HCT116 (cell line): ENCODE results near the gene MED13L. TPM values are rescaled to one million over a fixed set of nuclear protein-coding genes. Genes with fewer than 3 reads are reported as not detected.

Experiments used
- ATAC-seq: fragments of 200-7000 bp; cut with Tn5 transposase; 2 replicates; pipeline ENCODE4 v1.9.1; 2020; ENCODE audit warnings: mild to moderate bottlenecking, moderate library complexity
- BruUV-seq: library from RNA; stranded (reverse); fragments of 400-500 nt; replicated peaks from 2 replicates; lab custom pipeline; 2021; lab: Mats Ljungman, UMichigan
- CTCF ChIA-PET: fragments of 300-600 bp; sonication (Branson Sonifier 250); formaldehyde crosslinking; loops from one replicate; lab custom pipeline; 2021; ENCODE audit warnings: antibody characterized with exemption; lab: Charles Lee
- POLR2A ChIA-PET: fragments of 300-600, 350-600 bp; sonication (Branson Sonifier 250); formaldehyde crosslinking; loops from one replicate; lab custom pipeline; 2021; ENCODE audit warnings: antibody characterized with exemption; lab: Charles Lee
- RAD21 ChIA-PET, 2 experiments: fragments of 300-600 bp; sonication (Branson Sonifier 250); formaldehyde crosslinking; loops; one replicate each; lab custom pipeline; 2023; ENCODE audit warnings: low total read pairs in 2 of 2; ENCODE audit not compliant: uncharacterized antibody in 2 of 2, unreplicated experiment in 2 of 2, low non-redundant PET in 1 of 2; lab: Charles Lee
- DNase-seq: peaks from one replicate; pipeline ENCODE4 v3.0.0-alpha.2; 2010; ENCODE audit warnings: low read depth, low spot score
- H2AFZ ChIP-seq: fragments of 200-600 bp; shearing (Covaris generic), sonication (generic); 2 replicates; pipeline ENCODE4 v1.6.1; 2017; ENCODE audit warnings: low read depth, mixed run types, mixed read lengths, antibody characterized with exemption, low read length; ENCODE audit not compliant: poor library complexity, severe bottlenecking
- H3K27ac ChIP-seq: 2 replicates; pipeline ENCODE4 v1.5.1; 2012; ENCODE audit warnings: low read depth, low read length
- H3K27me3 ChIP-seq: fragments of 200-600 bp; sonication (generic); 2 replicates; pipeline ENCODE4 v1.6.1; 2016; ENCODE audit warnings: mixed run types, low read length, mixed read lengths; ENCODE audit not compliant: insufficient read depth
- H3K36me3 ChIP-seq, 2 experiments: fragments of 200-500 bp in 1 of 2; fragments of 200-600 bp in 1 of 2; sonication (Bioruptor generic) in 1 of 2; sonication (generic) in 1 of 2; 2 replicates each; pipeline versions ENCODE4 v1.5.1 to v1.6.1; 2014 to 2016; ENCODE audit warnings: low read length in 2 of 2, inconsistent platforms in 1 of 2, mixed read lengths in 1 of 2, mixed run types in 1 of 2; ENCODE audit not compliant: insufficient read depth in 2 of 2, control insufficient read depth in 1 of 2
- H3K4me1 ChIP-seq, 2 experiments: fragments of 200-600 bp in 1 of 2; sonication (generic) in 1 of 2; 2 replicates each; pipeline versions ENCODE4 v1.5.1 to v1.6.1; 2012 to 2017; ENCODE audit warnings: low read length in 2 of 2, inconsistent platforms in 1 of 2, mild to moderate bottlenecking in 1 of 2, mixed read lengths in 1 of 2, mixed run types in 1 of 2, moderate library complexity in 1 of 2; ENCODE audit not compliant: insufficient read depth in 2 of 2, control insufficient read depth in 1 of 2
- H3K4me2 ChIP-seq: fragments of 200-600 bp; sonication (generic); 2 replicates; pipeline ENCODE4 v1.6.1; 2017; ENCODE audit warnings: mixed run types, low read length, mixed read lengths
- H3K4me3 ChIP-seq, 2 experiments: fragments of 200-600 bp in 1 of 2; sonication (generic) in 1 of 2; replicated peaks in 1 of 2; 2 replicates each; pipeline ENCODE4 v1.5.1; 2011 to 2016; ENCODE audit warnings: low read length in 2 of 2, control low read depth in 1 of 2, low read depth in 1 of 2, mild to moderate bottlenecking in 1 of 2, mixed read lengths in 1 of 2, mixed run types in 1 of 2
- H3K79me2 ChIP-seq: fragments of 200-600 bp; sonication (generic); 2 replicates; pipeline ENCODE4 v1.6.1; 2017; ENCODE audit warnings: mild to moderate bottlenecking, mixed run types, low read length, moderate library complexity, mixed read lengths; ENCODE audit not compliant: insufficient read depth
- H3K9ac ChIP-seq: fragments of 200-600 bp; sonication (generic); 2 replicates; pipeline ENCODE4 v1.6.1; 2016; ENCODE audit warnings: low read length, mixed read lengths
- H3K9me2 ChIP-seq: fragments of 200-600 bp; sonication (generic), shearing (Covaris generic); 2 replicates; pipeline ENCODE4 v1.6.1; 2017; ENCODE audit warnings: mixed run types, mild to moderate bottlenecking, moderate library complexity; ENCODE audit not compliant: insufficient read depth
- H3K9me3 ChIP-seq, 2 experiments: fragments of 200-500 bp in 1 of 2; fragments of 200-600 bp in 1 of 2; sonication (Bioruptor generic) in 1 of 2; sonication (generic) in 1 of 2; 2 replicates each; pipeline ENCODE4 v1.6.1; 2014 to 2017; ENCODE audit warnings: low read length in 2 of 2, mixed read lengths in 2 of 2, inconsistent platforms in 1 of 2, low read depth in 1 of 2, mild to moderate bottlenecking in 1 of 2, mixed run types in 1 of 2, moderate library complexity in 1 of 2; ENCODE audit not compliant: control insufficient read depth in 1 of 2, insufficient read depth in 1 of 2
- H4K20me1 ChIP-seq: fragments of 200-600 bp; sonication (generic), shearing (Covaris generic); 2 replicates; pipeline ENCODE4 v1.6.1; 2017; ENCODE audit warnings: mixed run types, mild to moderate bottlenecking, moderate library complexity; ENCODE audit not compliant: insufficient read depth
- ATF3 ChIP-seq: IDR thresholded peaks from 2 replicates; pipeline ENCODE4 v1.6.1; 2012
- CBX3 ChIP-seq: IDR thresholded peaks from 2 replicates; pipeline ENCODE4 v1.6.1; 2012; ENCODE audit warnings: low read depth
- CTCF ChIP-seq, 3 experiments: fragments of 200-600 bp in 1 of 3; sonication (generic) in 1 of 3; IDR thresholded peaks in 2 of 3; conservative IDR thresholded peaks in 1 of 3; 2 replicates each; pipeline ENCODE4 v1.5.1; 2012 to 2017; ENCODE audit warnings: low read depth in 2 of 3, low read length in 2 of 3, antibody characterized with exemption in 1 of 3, borderline replicate concordance in 1 of 3, control low read depth in 1 of 3, mild to moderate bottlenecking in 1 of 3, mixed read lengths in 1 of 3, mixed run types in 1 of 3, moderate library complexity in 1 of 3; ENCODE audit not compliant: insufficient read depth in 1 of 3
- EGR1 ChIP-seq: IDR thresholded peaks from 2 replicates; pipeline ENCODE4 v1.6.1; 2012; ENCODE audit warnings: low read depth
- ELF1 ChIP-seq: IDR thresholded peaks from 2 replicates; pipeline ENCODE4 v1.6.1; 2012; ENCODE audit warnings: low read depth, borderline replicate concordance
- EZH2 ChIP-seq: fragments of 200-600 bp; sonication (generic); IDR thresholded peaks from 2 replicates; pipeline ENCODE4 v1.6.1; 2017; ENCODE audit warnings: antibody characterized with exemption, mixed run types
- EZH2phosphoT487 ChIP-seq: fragments of 200-600 bp; IDR thresholded peaks from 2 replicates; pipeline ENCODE4 v1.6.1; 2018; ENCODE audit warnings: antibody characterized with exemption, borderline replicate concordance
- FOSL1 ChIP-seq: IDR thresholded peaks from 2 replicates; pipeline ENCODE4 v1.6.1; 2012; ENCODE audit warnings: low read depth
- JUND ChIP-seq: IDR thresholded peaks from 2 replicates; pipeline ENCODE4 v1.6.1; 2012
- POLR2A ChIP-seq: IDR thresholded peaks from 2 replicates; pipeline ENCODE4 v1.7.0; 2011; ENCODE audit warnings: borderline replicate concordance; ENCODE audit not compliant: insufficient read depth, insufficient read length; ENCODE audit errors: extremely low read depth
- POLR2AphosphoS5 ChIP-seq: IDR thresholded peaks from 2 replicates; pipeline ENCODE4 v1.6.1; 2011; ENCODE audit warnings: mild to moderate bottlenecking, low read depth, low read length, moderate library complexity
- RAD21 ChIP-seq: IDR thresholded peaks from 2 replicates; pipeline ENCODE4 v1.6.1; 2012; ENCODE audit warnings: low read depth, mild to moderate bottlenecking
- SIN3A ChIP-seq: IDR thresholded peaks from 2 replicates; pipeline ENCODE4 v1.6.1; 2012; ENCODE audit warnings: low read depth
- SP1 ChIP-seq: IDR thresholded peaks from 2 replicates; pipeline ENCODE4 v1.6.1; 2012; ENCODE audit warnings: low read depth
- SRF ChIP-seq: IDR thresholded peaks from 2 replicates; pipeline ENCODE4 v1.6.1; 2012; ENCODE audit warnings: low read depth
- TCF7L2 ChIP-seq: IDR thresholded peaks from 2 replicates; pipeline ENCODE4 v1.7.0; 2011; ENCODE audit warnings: borderline replicate concordance, inconsistent platforms; ENCODE audit not compliant: insufficient read depth, insufficient read length; ENCODE audit errors: extremely low read depth
- YY1 ChIP-seq: IDR thresholded peaks from 2 replicates; pipeline ENCODE4 v1.6.1; 2011; ENCODE audit warnings: low read length, low read depth, moderate library complexity, mild to moderate bottlenecking; ENCODE audit not compliant: insufficient replicate concordance; ENCODE audit errors: extremely low read depth
- ZFX ChIP-seq: fragments of 450-650 bp; IDR thresholded peaks from 2 replicates; pipeline ENCODE4 v1.6.1; 2017
- intact Hi-C: fragments of 100-400 bp; cut with micrococcal nuclease; formaldehyde crosslinking; loops from 2 replicates; pipeline ENCODE4 v1.10.0; 2022
- total RNA-seq: library from RNA; stranded (reverse); gene quantifications from one replicate; pipeline ENCODE4 v1.2.1, GENCODE V29; 2021; ENCODE audit not compliant: unreplicated experiment
- TF ChIP-seq, protein P1 (sequence below): IDR thresholded peaks from 2 replicates; pipeline ENCODE4 v1.6.1; 2011; ENCODE audit warnings: mild to moderate bottlenecking, low read length, moderate library complexity; ENCODE audit not compliant: insufficient replicate concordance; ENCODE audit errors: extremely low read depth

MED13L gene
- total RNA-seq, 1 experiment from 2014 or later, result 176 TPM

GRCh38 chr12:116165036-116165425, 112.5 kb downstream of the MED13L start:
- no peak overlapping the region for H3K4me3 ChIP-seq
- H3K79me2 ChIP-seq, result peaks cover 100% of the 10 kb centered on the region
- H3K9me2 ChIP-seq, result no peaks in the 10 kb centered on the region
- H3K4me2 ChIP-seq, result peak overlapping the region; percentile 48
- POLR2A ChIA-PET, result interaction anchor here (1.2 kb wide), 1 partner anchor 9 kb away, joined by 3 read pairs; no protein-coding TSS in a partner anchor
- H3K9me3 ChIP-seq, result no peaks in the 10 kb centered on the region
- no peaks in the 10 kb centered on the region for H3K36me3 ChIP-seq
- H3K27me3 ChIP-seq, result no peaks in the 10 kb centered on the region
- no peak overlapping the region for H3K9ac ChIP-seq
- no peak for TF ChIP-seq EGR1
- TF ChIP-seq ZFX, result no peak
- TF ChIP-seq FOSL1, result peak; percentile 91
- no peak for TF ChIP-seq ATF3
- TF ChIP-seq CTCF (IDR thresholded peaks at IDR 0.05 in 2 of 3, conservative IDR thresholded peaks at IDR 0.05 in 1 of 3; ENCODE audit: borderline replicate concordance in 1 of 3, insufficient read depth in 1 of 3, low read depth in 2 of 3, low read length in 2 of 3), result no peak
- TF ChIP-seq SP1, result peak; percentile 45
- TF ChIP-seq CBX3, result 0 out of 2 replicates have a peak, but pooled peaks have one; percentile 42
- peak; percentile 63; the same call in 1 of the 2 replicates for TF ChIP-seq SRF
- no peak for TF ChIP-seq EZH2
- no peak for TF ChIP-seq EZH2phosphoT487
- TF ChIP-seq ELF1, result no peak
- TF ChIP-seq YY1, result no peak
- TF ChIP-seq SIN3A, result peak; percentile 47; the same call in 1 of the 2 replicates
- no peak for TF ChIP-seq POLR2AphosphoS5
- TF ChIP-seq, protein P1, sequence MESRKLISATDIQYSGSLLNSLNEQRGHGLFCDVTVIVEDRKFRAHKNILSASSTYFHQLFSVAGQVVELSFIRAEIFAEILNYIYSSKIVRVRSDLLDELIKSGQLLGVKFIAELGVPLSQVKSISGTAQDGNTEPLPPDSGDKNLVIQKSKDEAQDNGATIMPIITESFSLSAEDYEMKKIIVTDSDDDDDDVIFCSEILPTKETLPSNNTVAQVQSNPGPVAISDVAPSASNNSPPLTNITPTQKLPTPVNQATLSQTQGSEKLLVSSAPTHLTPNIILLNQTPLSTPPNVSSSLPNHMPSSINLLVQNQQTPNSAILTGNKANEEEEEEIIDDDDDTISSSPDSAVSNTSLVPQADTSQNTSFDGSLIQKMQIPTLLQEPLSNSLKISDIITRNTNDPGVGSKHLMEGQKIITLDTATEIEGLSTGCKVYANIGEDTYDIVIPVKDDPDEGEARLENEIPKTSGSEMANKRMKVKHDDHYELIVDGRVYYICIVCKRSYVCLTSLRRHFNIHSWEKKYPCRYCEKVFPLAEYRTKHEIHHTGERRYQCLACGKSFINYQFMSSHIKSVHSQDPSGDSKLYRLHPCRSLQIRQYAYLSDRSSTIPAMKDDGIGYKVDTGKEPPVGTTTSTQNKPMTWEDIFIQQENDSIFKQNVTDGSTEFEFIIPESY, result no peak
- no peak for TF ChIP-seq RAD21
- TF ChIP-seq POLR2A, result no peak
- no peak for TF ChIP-seq TCF7L2
- peak; percentile 70 for TF ChIP-seq JUND
- no peak overlapping the region for H2AFZ ChIP-seq
- RAD21 ChIA-PET, result no interaction called here
- peaks cover 47 to 72% of the 10 kb centered on the region in 2 experiments for H3K4me1 ChIP-seq
- H4K20me1 ChIP-seq, result peaks cover 83% of the 10 kb centered on the region
- CTCF ChIA-PET, result interaction anchor here (0.7 kb wide), 1 partner anchor 8 kb away, joined by 4 read pairs; no protein-coding TSS in a partner anchor
- intact Hi-C loops, result no loop called here
- no TSS peak for BruUV-seq
- DNase-seq, result peak; percentile 44
- peak overlapping the region; percentile 3; the same call in 1 of the 2 replicates for H3K27ac ChIP-seq
- ATAC-seq, result peak; percentile 65
